Kidney epithelial cell (primary cell): Measurements from ENCODE around the gene ZNF638. TPM values are rescaled to one million over a fixed set of nuclear protein-coding genes. Genes with fewer than 3 reads are reported as not detected.

ENCODE experiments used
- DNase-seq: peaks from one replicate; pipeline ENCODE4 v3.0.0-alpha.2; 2010; ENCODE audit warnings: low read depth
- H3K27me3 ChIP-seq: 2 replicates; pipeline ENCODE4 v1.6.0; 2011; ENCODE audit warnings: low read length; ENCODE audit not compliant: control insufficient read depth, insufficient read depth
- H3K36me3 ChIP-seq: 2 replicates; pipeline ENCODE4 v1.5.1; 2011; ENCODE audit warnings: low read length; ENCODE audit not compliant: control insufficient read depth, insufficient read depth
- H3K4me3 ChIP-seq: 2 replicates; pipeline ENCODE4 v1.5.1; 2011; ENCODE audit warnings: low read depth, mild to moderate bottlenecking, control low read depth, low read length
- CTCF ChIP-seq: IDR thresholded peaks from 2 replicates; pipeline ENCODE4 v1.5.1; 2011; ENCODE audit warnings: mild to moderate bottlenecking, moderate library complexity, low read length, control low read depth, inconsistent platforms; ENCODE audit not compliant: insufficient read depth, poor library complexity, severe bottlenecking
- total RNA-seq: library from RNA; depleted of rRNA; stranded (reverse); fragments of >200 nt; gene quantifications from 2 replicates; pipeline ENCODE4 v1.2.3, GENCODE V29; 2015

The ZNF638 gene
- total RNA-seq, 1 donor from 2014 or later = 109 TPM

- TF ChIP-seq CTCF = no peak
These were observed 124.4 kb downstream of the ZNF638 start for GRCh38 chr2:71455741-71456569.

GRCh38 chr2:71456617-71457016, 125.0 kb downstream of the ZNF638 start:
- Histone ChIP-seq H3K27me3 (no peaks in the 10 kb centered on the region), H3K36me3 (no peaks in the 10 kb centered on the region), H3K4me3 (no peak overlapping the region)
- TF ChIP-seq CTCF = no peak
- no peak for DNase-seq

More at GRCh38 chr2:71455741-71456569, 124.4 kb downstream of the ZNF638 start:
- Histone ChIP-seq H3K27me3 (no peaks in the 10 kb centered on the region), H3K4me3 (no peak overlapping the region), H3K36me3 (no peaks in the 10 kb centered on the region)
- peak; percentile 43 for DNase-seq

- no peak for TF ChIP-seq CTCF
- Histone ChIP-seq H3K36me3 (no peaks in the 10 kb centered on the region), H3K27me3 (no peaks in the 10 kb centered on the region), H3K4me3 (no peak overlapping the region)
- DNase-seq = no peak
These were observed 125.7 kb downstream of the ZNF638 start for GRCh38 chr2:71457123-71457915.

- no peaks in the 10 kb centered on the region for H3K27me3 ChIP-seq
- no peak for DNase-seq
- no peak for TF ChIP-seq CTCF
- no peaks in the 10 kb centered on the region for H3K36me3 ChIP-seq
- no peak overlapping the region for H3K4me3 ChIP-seq
These were observed 126.3 kb downstream of the ZNF638 start for GRCh38 chr2:71457923-71458322.

GRCh38 chr2:71458413-71459083, 127.0 kb downstream of the ZNF638 start:
- peak; percentile 49 for DNase-seq

More at GRCh38 chr2:71458413-71459083, 127.0 kb downstream of the ZNF638 start:
- no peak for TF ChIP-seq CTCF
- Histone ChIP-seq H3K36me3 (no peaks in the 10 kb centered on the region), H3K27me3 (no peaks in the 10 kb centered on the region), H3K4me3 (no peak overlapping the region)
